ENCODE results near the gene AKIP1. TPM values are rescaled to one million over a fixed set of nuclear protein-coding genes. Genes with fewer than 3 reads are reported as not detected.
"Not testable (repeated sequence)": the region's sequence is repeated elsewhere in the genome, so short reads cannot be mapped to it uniquely, and the experiment has no call there.

Gene AKIP1
- total RNA-seq, 2 experiments from 2014 or later = 3.2 to 4.1 TPM

- H3K36me3 Mint-ChIP-seq (ENCODE audit: low read depth) = no peaks in the 10 kb centered on the region
- no peaks in the 10 kb centered on the region for H3K9me3 ChIP-seq (ENCODE audit: control insufficient read depth in 1 of 2, insufficient read depth in 1 of 2, low read length in 2 of 2)
- no peaks in the 10 kb centered on the region for H3K4me1 ChIP-seq (ENCODE audit: insufficient read depth, low read length)
- intact Hi-C loops (cut with DNase I, micrococcal nuclease) = no loop called here
- ATAC-seq (ENCODE audit: poor library complexity) = no peak
- H3K4me3 Mint-ChIP-seq = no peak overlapping the region
- DNase-seq = no peak
- H3K9me3 Mint-ChIP-seq = no peaks in the 10 kb centered on the region
- CTCF ChIA-PET = no interaction called here
- H3K4me3 ChIP-seq (ENCODE audit: low read length) = no peak overlapping the region
- no peak overlapping the region for H3K27ac ChIP-seq (ENCODE audit: low read depth in 1 of 2, low read length in 2 of 2)
- H3K27ac Mint-ChIP-seq = no peak overlapping the region
- peaks cover 8% of the 10 kb centered on the region for H3K4me1 Mint-ChIP-seq (ENCODE audit: low read depth)
- H3K27me3 ChIP-seq (ENCODE audit: control insufficient read depth in 1 of 2, insufficient read depth in 2 of 2, low read length in 2 of 2) = peaks cover 0 to 6% of the 10 kb centered on the region in 2 experiments
- no peak for TF ChIP-seq CTCF (IDR thresholded peaks at IDR 0.05)
- H3K27me3 Mint-ChIP-seq = peaks cover 33% of the 10 kb centered on the region
- H3K36me3 ChIP-seq (ENCODE audit: insufficient read depth, low read length) = no peaks in the 10 kb centered on the region
- POLR2A ChIA-PET = no interaction called here
These were observed 32.2 kb upstream of the AKIP1 start for GRCh38 chr11:8878771-8879170.

- H3K36me3 Mint-ChIP-seq (ENCODE audit: low read depth); intact Hi-C loops (cut with DNase I, micrococcal nuclease); CTCF ChIA-PET; DNase-seq; H3K4me1 ChIP-seq (ENCODE audit: insufficient read depth, low read length); H3K9me3 ChIP-seq (ENCODE audit: control insufficient read depth in 1 of 2, insufficient read depth in 1 of 2, low read length in 2 of 2); H3K36me3 ChIP-seq (ENCODE audit: insufficient read depth, low read length); H3K4me1 Mint-ChIP-seq (ENCODE audit: low read depth); H3K9me3 Mint-ChIP-seq; ATAC-seq (ENCODE audit: poor library complexity); POLR2A ChIA-PET; H3K27me3 ChIP-seq (ENCODE audit: control insufficient read depth in 1 of 2, insufficient read depth in 2 of 2, low read length in 2 of 2); H3K4me3 Mint-ChIP-seq; H3K4me3 ChIP-seq (ENCODE audit: low read length); H3K27ac ChIP-seq (ENCODE audit: low read depth in 1 of 2, low read length in 2 of 2); H3K27ac Mint-ChIP-seq: not testable (repeated sequence)
- peaks cover 29% of the 10 kb centered on the region for H3K27me3 Mint-ChIP-seq
These were observed 29.4 kb upstream of the AKIP1 start for GRCh38 chr11:8881585-8881984.

GRCh38 chr11:8886322-8886721 lies 24.7 kb upstream of the AKIP1 start:
- Histone ChIP-seq H3K27me3 (ENCODE audit: control insufficient read depth in 1 of 2, insufficient read depth in 2 of 2, low read length in 2 of 2) (peaks cover 2 to 8% of the 10 kb centered on the region in 2 experiments), H3K27ac (ENCODE audit: low read depth in 1 of 2, low read length in 2 of 2) (no peak overlapping the region), H3K4me1 (ENCODE audit: insufficient read depth, low read length) (no peaks in the 10 kb centered on the region), H3K9me3 (ENCODE audit: control insufficient read depth in 1 of 2, insufficient read depth in 1 of 2, low read length in 2 of 2) (no peaks in the 10 kb centered on the region), H3K36me3 (ENCODE audit: insufficient read depth, low read length) (no peaks in the 10 kb centered on the region), H3K4me3 (ENCODE audit: low read length) (no peak overlapping the region)
- Mint-ChIP-seq H3K9me3 (no peaks in the 10 kb centered on the region), H3K4me1 (ENCODE audit: low read depth) (no peaks in the 10 kb centered on the region), H3K36me3 (ENCODE audit: low read depth) (peaks cover 4% of the 10 kb centered on the region), H3K27me3 (peaks cover 26% of the 10 kb centered on the region), H3K4me3 (no peak overlapping the region), H3K27ac (no peak overlapping the region)
- TF ChIP-seq CTCF (IDR thresholded peaks at IDR 0.05) = no peak
- POLR2A ChIA-PET = no interaction called here
- DNase-seq (no peak), ATAC-seq (ENCODE audit: poor library complexity) (no peak)
- intact Hi-C loops (cut with DNase I, micrococcal nuclease) = no loop called here
- CTCF ChIA-PET = no interaction called here

GRCh38 chr11:8891185-8891584 lies 19.8 kb upstream of the AKIP1 start:
- intact Hi-C loops (cut with DNase I, micrococcal nuclease); H3K27ac ChIP-seq (ENCODE audit: low read depth in 1 of 2, low read length in 2 of 2); H3K27me3 ChIP-seq (ENCODE audit: control insufficient read depth in 1 of 2, insufficient read depth in 2 of 2, low read length in 2 of 2); H3K4me1 ChIP-seq (ENCODE audit: insufficient read depth, low read length); ATAC-seq (ENCODE audit: poor library complexity); DNase-seq; POLR2A ChIA-PET; CTCF ChIA-PET; H3K9me3 ChIP-seq (ENCODE audit: control insufficient read depth in 1 of 2, insufficient read depth in 1 of 2, low read length in 2 of 2); H3K4me1 Mint-ChIP-seq (ENCODE audit: low read depth); H3K36me3 Mint-ChIP-seq (ENCODE audit: low read depth); H3K27ac Mint-ChIP-seq; H3K36me3 ChIP-seq (ENCODE audit: insufficient read depth, low read length); H3K4me3 Mint-ChIP-seq; H3K9me3 Mint-ChIP-seq; H3K4me3 ChIP-seq (ENCODE audit: low read length): not testable (repeated sequence)
- peaks cover 17% of the 10 kb centered on the region for H3K27me3 Mint-ChIP-seq
